Endothelial cell of umbilical vein (primary cell): ENCODE measurements around the gene ZDHHC18. TPM values are rescaled to one million over a fixed set of nuclear protein-coding genes. Genes with fewer than 3 reads are reported as not detected.

Experiments
- BruUV-seq: library from RNA; stranded (reverse); fragments of 400-500 nt; replicated peaks from 2 replicates; lab custom pipeline; 2021; lab: Mats Ljungman, UMichigan
- CTCF ChIA-PET: fragments of 300-600, 350-600 bp; sonication (Branson Sonifier 250); formaldehyde crosslinking; loops from one replicate; lab custom pipeline; 2021; ENCODE audit warnings: antibody characterized with exemption, inconsistent platforms; lab: Charles Lee
- POLR2A ChIA-PET: fragments of 300-600, 350-600 bp; sonication (Branson Sonifier 250); formaldehyde crosslinking; loops from one replicate; lab custom pipeline; 2021; ENCODE audit warnings: antibody characterized with exemption, inconsistent platforms; lab: Charles Lee
- DNase-seq: peaks from one replicate; pipeline ENCODE4 v3.0.0-alpha.2; 2011; ENCODE audit warnings: low read depth, low spot score
- FAIRE-seq: peaks from 2 replicates; lab custom pipeline; 2011; peaks lifted over from hg19 to GRCh38; lab: Jason Lieb, UNC
- H2AFZ ChIP-seq: 2 replicates; pipeline ENCODE4 v1.6.0; 2012; ENCODE audit warnings: low read depth, low read length, control low read depth, inconsistent platforms
- H3K27ac ChIP-seq: 2 replicates; pipeline ENCODE4 v1.5.1; 2011; ENCODE audit warnings: low read depth, mild to moderate bottlenecking, control low read depth, low read length, moderate library complexity; ENCODE audit not compliant: insufficient read depth
- H3K27me3 ChIP-seq, 2 experiments: 2 replicates each; pipeline versions ENCODE4 v1.6.0 to v1.6.1; 2011; ENCODE audit warnings: low read length in 2 of 2, mixed read lengths in 1 of 2; ENCODE audit not compliant: control insufficient read depth in 2 of 2, insufficient read depth in 2 of 2
- H3K36me3 ChIP-seq, 2 experiments: 2 replicates in 1 of 2; 3 replicates in 1 of 2; pipeline ENCODE4 v1.5.1; 2011; ENCODE audit warnings: low read length in 2 of 2, mild to moderate bottlenecking in 1 of 2, moderate library complexity in 1 of 2; ENCODE audit not compliant: control insufficient read depth in 2 of 2, insufficient read depth in 2 of 2; ENCODE audit errors: extremely low read depth in 1 of 2
- H3K4me1 ChIP-seq: 3 replicates; pipeline ENCODE4 v1.5.1; 2011; ENCODE audit warnings: mild to moderate bottlenecking, low read length; ENCODE audit not compliant: control insufficient read depth, insufficient read depth; ENCODE audit errors: extremely low read depth
- H3K4me2 ChIP-seq: 2 replicates; pipeline ENCODE4 v1.6.1; 2011; ENCODE audit warnings: low read length, control low read depth, mixed read lengths; ENCODE audit not compliant: insufficient read depth
- H3K4me3 ChIP-seq, 3 experiments: fragments of 200-600 bp in 1 of 3; sonication (generic), shearing (Covaris generic) in 1 of 3; replicated peaks in 1 of 3; 2 replicates each; pipeline ENCODE4 v1.5.1; 2011 to 2016; ENCODE audit warnings: control low read depth in 3 of 3, low read length in 3 of 3, mild to moderate bottlenecking in 2 of 3, inconsistent platforms in 1 of 3, low read depth in 1 of 3, moderate library complexity in 1 of 3; ENCODE audit not compliant: insufficient read depth in 1 of 3
- H3K79me2 ChIP-seq: 2 replicates; pipeline ENCODE4 v1.6.0; 2012; ENCODE audit warnings: low read length, inconsistent platforms; ENCODE audit not compliant: control insufficient read depth, insufficient read depth
- H3K9ac ChIP-seq: replicated peaks from 2 replicates; pipeline ENCODE3; 2011; ENCODE audit warnings: low read length, control low read depth; ENCODE audit not compliant: insufficient read depth; ENCODE audit errors: extremely low read depth
- H3K9me1 ChIP-seq: replicated peaks from 3 replicates; pipeline ENCODE4 v1.6.0; 2011; ENCODE audit warnings: mild to moderate bottlenecking, low read length; ENCODE audit not compliant: control insufficient read depth, insufficient read depth; ENCODE audit errors: extremely low read depth
- H3K9me3 ChIP-seq: replicated peaks from 2 replicates; pipeline ENCODE4 v1.5.1; 2012; ENCODE audit warnings: low read length, inconsistent platforms; ENCODE audit not compliant: control insufficient read depth, insufficient read depth
- H4K20me1 ChIP-seq: replicated peaks from 2 replicates; pipeline ENCODE3; 2011; ENCODE audit warnings: mild to moderate bottlenecking, low read length; ENCODE audit not compliant: control insufficient read depth, insufficient read depth; ENCODE audit errors: extremely low read depth
- CTCF ChIP-seq, 2 donors: IDR thresholded peaks; 1 replicate in 1 of 2; 2 replicates in 1 of 2; pipeline ENCODE4 v1.5.1; 2011; ENCODE audit warnings: low read length in 2 of 2, mild to moderate bottlenecking in 2 of 2, moderate library complexity in 2 of 2, control low read depth in 1 of 2, inconsistent platforms in 1 of 2, low read depth in 1 of 2; ENCODE audit not compliant: insufficient read depth in 1 of 2; ENCODE audit errors: extremely low read depth in 1 of 2
- EZH2 ChIP-seq: IDR thresholded peaks from 2 replicates; pipeline ENCODE4 v1.6.1; 2012; ENCODE audit warnings: borderline replicate concordance, low read depth, mild to moderate bottlenecking, moderate library complexity, low read length, inconsistent platforms; ENCODE audit not compliant: severe bottlenecking
- FOS ChIP-seq: IDR thresholded peaks from 2 replicates; pipeline ENCODE4 v1.6.1; 2011; ENCODE audit warnings: mild to moderate bottlenecking, low read length, moderate library complexity, borderline replicate concordance; ENCODE audit not compliant: insufficient read depth
- GATA2 ChIP-seq: IDR thresholded peaks from 2 replicates; pipeline ENCODE4 v1.7.0; 2011; ENCODE audit warnings: low read depth, mild to moderate bottlenecking, moderate library complexity, mixed read lengths, low read length; ENCODE audit not compliant: insufficient read length, insufficient read depth
- JUN ChIP-seq: IDR thresholded peaks from 2 replicates; pipeline ENCODE4 v1.6.1; 2011; ENCODE audit warnings: borderline replicate concordance, low read depth; ENCODE audit not compliant: insufficient read length, insufficient read depth
- MAX ChIP-seq: IDR thresholded peaks from 2 replicates; pipeline ENCODE4 v1.6.1; 2011; ENCODE audit not compliant: insufficient read depth, insufficient read length
- MYC ChIP-seq: IDR thresholded peaks from one replicate; pipeline ENCODE4 v1.6.1; 2011; ENCODE audit warnings: mild to moderate bottlenecking, low read depth, low read length
- POLR2A ChIP-seq: IDR thresholded peaks from 2 replicates; pipeline ENCODE4 v1.6.1; 2012; ENCODE audit warnings: low read depth, mild to moderate bottlenecking, control low read depth, low read length
- POLR2AphosphoS5 ChIP-seq: IDR thresholded peaks from 2 replicates; pipeline ENCODE4 v1.6.1; 2012; ENCODE audit warnings: low read depth, mild to moderate bottlenecking, control low read depth, low read length, moderate library complexity; ENCODE audit not compliant: insufficient read depth
- dilution Hi-C: fragments of 300-500 bp; cut with MboI; formaldehyde crosslinking; loops from one replicate; pipeline ENCODE4 v1.15.0; 2019; ENCODE audit warnings: low sequenced_read_pairs; ENCODE audit not compliant: extremely low pct_ligation_motif_present
- intact Hi-C: fragments of 100-400 bp; cut with micrococcal nuclease; formaldehyde crosslinking; loops from one replicate; pipeline ENCODE4 v1.10.0; 2022
- polyA plus RNA-seq, 4 experiments: library from polyadenylated mRNA; depleted of rRNA in 3 of 4; stranded (reverse) in 3 of 4; unstranded in 1 of 4; fragments of >200 nt; gene quantifications; 2 replicates each; pipeline versions ENCODE4 v1.2.1 to v1.2.3, GENCODE V29; 2011 to 2012; ENCODE audit warnings: missing spikeins in 1 of 4
- total RNA-seq: library from RNA; stranded (reverse); gene quantifications from 2 replicates; pipeline ENCODE4 v1.2.3, GENCODE V29; 2021

ZDHHC18 gene
- total and polyA plus RNA-seq, 2 donors (not counting 3 experiments of a cell fraction or from before 2014, with no cell fraction given): 25.2 to 48.2 TPM

DNA sequence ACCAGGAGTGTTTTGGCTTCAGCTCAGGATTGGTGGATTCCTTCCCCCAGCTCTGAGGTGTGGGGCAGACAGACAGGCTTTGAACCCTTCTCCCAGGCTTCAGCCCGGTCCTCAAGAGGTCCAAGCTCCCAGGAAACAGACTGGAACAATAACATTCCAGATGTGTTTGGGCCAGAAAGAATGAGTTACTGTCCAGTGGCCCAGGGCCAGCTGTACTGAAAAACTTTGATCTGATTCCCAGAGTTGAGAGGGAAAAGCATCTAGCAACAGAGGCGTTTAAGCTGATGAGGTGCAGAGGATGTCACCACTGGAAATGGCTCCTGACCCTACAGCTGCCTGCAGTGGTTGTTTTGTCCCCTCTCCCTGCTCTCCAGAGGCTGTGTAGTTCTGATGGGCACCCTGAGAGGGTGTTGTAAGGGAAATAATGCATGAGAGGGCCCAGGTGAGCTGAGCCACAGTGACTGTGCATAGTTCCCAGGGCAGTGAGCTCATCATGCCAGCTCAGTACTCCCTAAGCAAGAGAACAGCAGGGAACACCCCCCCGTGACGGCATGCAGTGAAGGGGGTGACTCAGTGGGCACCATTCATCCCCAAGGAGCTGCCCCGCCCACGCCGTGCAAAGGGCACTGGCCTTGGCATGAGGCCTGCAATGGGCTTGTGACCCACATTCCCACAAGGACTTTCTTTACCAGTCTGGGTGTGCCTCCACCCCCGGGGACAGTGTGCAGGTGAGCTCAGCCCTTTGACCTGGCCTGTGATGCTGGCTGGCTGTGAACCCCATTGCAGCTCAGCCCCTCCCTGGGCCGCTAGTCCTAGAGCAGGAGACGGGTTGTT lies 22.7 kb downstream of the ZDHHC18 start:
- CTCF ChIA-PET: interaction anchor here (0.9 to 3.3 kb wide), 14 partner anchors 9 to 247 kb away, joined by 3 to 27 read pairs (median 7); partner anchors contain the start of gene ZDHHC18
- BruUV-seq: no TSS peak
- H3K9ac ChIP-seq: peak overlapping the region; percentile 21

GRCh38 chr1:26851106-26851684 lies 24.7 kb downstream of the ZDHHC18 start:
- H3K4me1 ChIP-seq: peaks cover 9% of the 10 kb centered on the region
- no peak overlapping the region for H3K27ac ChIP-seq
- no peaks in the 10 kb centered on the region for H3K9me3 ChIP-seq
- FAIRE-seq (no peak), DNase-seq (no peak)
- intact Hi-C loops: no loop called here
- no peak overlapping the region for H3K4me3 ChIP-seq
- H3K27me3 ChIP-seq: no peaks in the 10 kb centered on the region
- no peak overlapping the region for H3K4me2 ChIP-seq
- no TSS peak for BruUV-seq
- TF ChIP-seq POLR2AphosphoS5: no peak
- TF ChIP-seq EZH2: no peak
- no peak for TF ChIP-seq MAX
- no peak for TF ChIP-seq FOS
- TF ChIP-seq CTCF (IDR thresholded peaks at IDR 0.05; ENCODE audit: extremely low read depth in 1 of 2, insufficient read depth in 1 of 2, low read depth in 1 of 2, low read length in 2 of 2): peak in 1 of 2 donors; percentile 12
- no peak for TF ChIP-seq GATA2
- no peak for TF ChIP-seq MYC
- TF ChIP-seq POLR2A: no peak
- TF ChIP-seq JUN: no peak
- H3K36me3 ChIP-seq: peaks cover 12 to 36% of the 10 kb centered on the region in 2 experiments
- H3K79me2 ChIP-seq: no peaks in the 10 kb centered on the region
- dilution Hi-C loops: no loop called here
- no peaks in the 10 kb centered on the region for H4K20me1 ChIP-seq
- ChIA-PET POLR2A (no interaction called here), CTCF (interaction anchor here (0.7 to 3.3 kb wide), 4 partner anchors 14 to 249 kb away, joined by 4 to 27 read pairs (median 10); no protein-coding TSS in a partner anchor)
- no peaks in the 10 kb centered on the region for H3K9me1 ChIP-seq
- no peak overlapping the region for H3K9ac ChIP-seq
- H2AFZ ChIP-seq: no peak overlapping the region

More for the DNA sequence above, 22.7 kb downstream of the ZDHHC18 start:
- Histone ChIP-seq H3K79me2 (no peaks in the 10 kb centered on the region), H3K27me3 (no peaks in the 10 kb centered on the region), H3K4me2 (no peak overlapping the region), H3K4me3 (no peak overlapping the region), H3K9me1 (no peaks in the 10 kb centered on the region), H3K36me3 (peaks cover 12 to 30% of the 10 kb centered on the region in 2 experiments), H4K20me1 (no peaks in the 10 kb centered on the region), H3K9me3 (no peaks in the 10 kb centered on the region), H2AFZ (no peak overlapping the region), H3K4me1 (peaks cover 9% of the 10 kb centered on the region), H3K27ac (peak overlapping the region; percentile 75)
- POLR2A ChIA-PET: interaction anchor here (0.8 to 1.5 kb wide), 2 partner anchors 16 to 21 kb away, joined by 4 read pairs; no protein-coding TSS in a partner anchor
- DNase-seq (peak; percentile 61), FAIRE-seq (peak; percentile 40)
- dilution Hi-C loops: no loop called here
- intact Hi-C loops: no loop called here
- TF ChIP-seq MAX (no peak), FOS (peak; percentile 58), JUN (peak; percentile 24)
